Right lobe of liver (tissue), 6 donors: ENCODE results near the gene GNPTAB. TPM values are rescaled to one million over a fixed set of nuclear protein-coding genes. Genes with fewer than 3 reads are reported as not detected.

ENCODE experiments used
- ATAC-seq, 4 donors: fragments of 200-7000 bp; cut with Tn5 transposase; one replicate each; pipeline ENCODE4 v1.9.1; 2020; ENCODE audit warnings: mild to moderate bottlenecking in 4 of 4, moderate library complexity in 4 of 4
- DNase-seq, 3 donors: peaks; one replicate each; pipeline ENCODE4 v3.0.0-alpha.2; 2020
- H3K27ac ChIP-seq, 3 donors: fragments of 200-600 bp; one replicate each; pipeline ENCODE4 v1.8.0; 2022
- H3K27me3 ChIP-seq, 2 donors: fragments of 200-600 bp; one replicate each; pipeline ENCODE4 v1.8.0; 2022
- H3K36me3 ChIP-seq, 4 donors: fragments of 200-600 bp; sonication (generic) in 1 of 4; one replicate each; pipeline versions ENCODE4 v1.5.1 to v1.8.0; 2017 to 2022; ENCODE audit warnings: control low read depth in 1 of 4
- H3K4me1 ChIP-seq, 4 donors: fragments of 200-600 bp; sonication (generic) in 1 of 4; one replicate each; pipeline versions ENCODE4 v1.5.1 to v1.8.0; 2017 to 2022; ENCODE audit warnings: control low read depth in 1 of 4
- H3K4me3 ChIP-seq, 3 donors: fragments of 200-600 bp; one replicate each; pipeline ENCODE4 v1.8.0; 2022
- H3K9me3 ChIP-seq, 4 donors: fragments of 200-600 bp; sonication (generic) in 1 of 4; one replicate each; pipeline versions ENCODE4 v1.5.1 to v1.8.0; 2017 to 2022; ENCODE audit warnings: control low read depth in 1 of 4
- CTCF ChIP-seq, 4 donors: fragments of 200-600 bp in 3 of 4; fragments of 450-650 bp in 1 of 4; IDR thresholded peaks; one replicate each; pipeline versions ENCODE4 v1.5.1 to v1.8.0; 2016 to 2022; ENCODE audit warnings: antibody characterized with exemption in 4 of 4, mild to moderate bottlenecking in 2 of 4
- POLR2A ChIP-seq: fragments of 450-650 bp; IDR thresholded peaks from one replicate; pipeline ENCODE4 v1.6.1; 2017; ENCODE audit warnings: antibody characterized with exemption, mild to moderate bottlenecking
- WGBS: methylation state at CpG from one replicate; pipeline ENCODE4 v1.1.6; 2018; ENCODE audit warnings: low coverage, low lambda C conversion rate; ENCODE audit not compliant: insufficient coverage; ENCODE audit errors: missing lambda C conversion rate; 5-methylcytosine and 5-hydroxymethylcytosine counted together
- intact Hi-C, 2 donors: fragments of 100-400 bp; cut with DNase I; formaldehyde crosslinking; loops; one replicate each; pipeline versions ENCODE4 v1.11.2 to v1.14.1; 2022
- small RNA-seq, 2 experiments: library from RNA; depleted of rRNA; stranded (forward); fragments of <200 nt; gene quantifications; one replicate each; pipeline ENCODE3, GENCODE V24; 2016
- total RNA-seq, 6 experiments: library from RNA; depleted of rRNA in 2 of 6; stranded (reverse); fragments of >200 nt in 2 of 6; fragmentation: NEBNext Ultra II Directional in 3 of 6; extraction: Animal tissue kit (Norgen Biotek cat#: 25700) in 3 of 6; gene quantifications; one replicate each; pipeline versions ENCODE4 v1.1.0 to v1.2.4, GENCODE V29; 2016 to 2023
- donor health status: DM: no; HTN: yes; CAD: no.
- donor health status: DM: no; HTN: no; CAD: no.
- donor health status: DM: no; HTN: no; CAD: no.
- donor health status: DM: no; HTN: yes; CAD: no.
- donor health status: DM: no; HTN: yes; CAD: no.

GNPTAB gene
- total RNA-seq, 6 experiments from 2014 or later, result 8.8 to 17.4 (median 14.1) TPM

GRCh38 chr12:101696251-101697196 lies 134.2 kb downstream of the GNPTAB start:
- peak; percentile 77 to 91 (median 89) for DNase-seq
- Histone ChIP-seq H3K9me3 (no peaks in the 10 kb centered on the region), H3K27me3 (no peaks in the 10 kb centered on the region), H3K4me3 (peak overlapping the region; percentile 79 to 87 (median 84)), H3K27ac (peak overlapping the region; percentile 91 to 94 (median 94)), H3K4me1 (peaks cover 0 to 43% (median 11%) of the 10 kb centered on the region in 4 donors), H3K36me3 (no peaks in the 10 kb centered on the region)
- peak; percentile 64 to 78 (median 74) for ATAC-seq
- 25% methylated on average over 14 of the region's 18 CpGs for WGBS
- intact Hi-C loops, result no loop called here
- TF ChIP-seq CTCF (IDR thresholded peaks at IDR 0.05) (no peak), POLR2A (no peak)

- H3K27me3 ChIP-seq, result no peaks in the 10 kb centered on the region
- no peaks in the 10 kb centered on the region for H3K9me3 ChIP-seq
- TF ChIP-seq POLR2A, result no peak
- TF ChIP-seq CTCF (IDR thresholded peaks at IDR 0.05), result no peak
- H3K4me3 ChIP-seq, result no peak overlapping the region
- DNase-seq (no peak), ATAC-seq (peak in 1 of 4 donors; percentile 6)
- peak overlapping the region in 1 of 3 donors; percentile 94 for H3K27ac ChIP-seq
- intact Hi-C loops, result no loop called here
- H3K4me1 ChIP-seq, result peaks cover 0 to 43% (median 13%) of the 10 kb centered on the region in 4 donors
- no peaks in the 10 kb centered on the region for H3K36me3 ChIP-seq
- WGBS, result 86% methylated on average over 1 of the region's 1 CpG
Observed at GRCh38 chr12:101695706-101696105, 135.1 kb downstream of the GNPTAB start.

Small RNA genes lying within 50 kb of the gene (small RNA-seq; reads per million reads assigned to genes)
- 0 reads per million in 2 experiments for gene RNA5SP368
- 0 reads per million in 2 experiments for gene RNA5SP369
- gene RNU6-101P, result 0 reads per million in 2 experiments
- 0 to 0.10 reads per million in 2 experiments for gene RNU6-1183P
- gene RNU6-172P, result 0 reads per million in 2 experiments
- 0 reads per million in 2 experiments for gene RNY1P16

Other genes with a start within 250 kb of the GNPTAB start
- gene MYBPC1, start 236.0 kb downstream of the GNPTAB start, total RNA-seq, result 1 to 10 TPM in 2 of 6 experiments, under 1 TPM in 3, not detected in 1; 0.07 to 6.3 (median 0.66) TPM
- gene CHPT1, start 133.3 kb downstream of the GNPTAB start, total RNA-seq, result 100 to 1,000 TPM in 1 of 6 experiments, 10 to 100 TPM in 5; 52.3 to 110 (median 75.8) TPM
- gene SYCP3, start 91.5 kb downstream of the GNPTAB start, total RNA-seq, result not detected
- 10 to 100 TPM in 1 of 6 experiments, 1 to 10 TPM in 5; 2.2 to 11.3 (median 4.3) TPM for gene DRAM1, start 46.6 kb upstream of the GNPTAB start, total RNA-seq
- gene WASHC3, start 231.0 kb upstream of the GNPTAB start, total RNA-seq, result 10 to 100 TPM; 13.0 to 35.3 (median 22.6) TPM